NCI-H526 (cell line): Measurements from ENCODE around the gene YPEL4.

ENCODE experiments used
- DNase-seq, 2 experiments: peaks; one replicate each; lab custom pipeline; 2025; lab: John Stamatoyannopoulos, UW

YPEL4 gene

GRCh38 chr11:57633394-57634070, 16.2 kb downstream of the YPEL4 start:
- no peak for DNase-seq

DNA sequence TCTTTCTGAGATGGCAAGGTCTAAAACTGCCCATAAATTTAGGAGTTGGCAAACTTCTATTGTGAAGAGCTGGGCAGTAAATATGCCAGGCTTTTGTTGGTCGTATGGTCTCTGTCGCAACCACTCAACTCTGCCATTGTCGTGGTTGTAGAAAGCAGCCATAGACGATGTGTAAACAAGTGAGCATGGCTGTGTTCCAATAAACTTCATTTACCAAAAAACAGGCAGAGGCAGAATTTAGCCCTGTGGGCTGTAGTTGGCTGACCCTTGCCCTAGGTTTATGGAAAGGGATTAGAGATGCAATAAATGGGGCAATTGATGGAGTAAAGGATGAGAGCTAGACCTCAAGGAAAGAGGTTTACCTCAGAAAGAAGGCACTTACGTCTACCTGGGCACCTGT, 17.6 kb downstream of the YPEL4 start:
- DNase-seq = no peak

GRCh38 chr11:57630171-57630570, 19.5 kb downstream of the YPEL4 start:
- no peak for DNase-seq

DNA sequence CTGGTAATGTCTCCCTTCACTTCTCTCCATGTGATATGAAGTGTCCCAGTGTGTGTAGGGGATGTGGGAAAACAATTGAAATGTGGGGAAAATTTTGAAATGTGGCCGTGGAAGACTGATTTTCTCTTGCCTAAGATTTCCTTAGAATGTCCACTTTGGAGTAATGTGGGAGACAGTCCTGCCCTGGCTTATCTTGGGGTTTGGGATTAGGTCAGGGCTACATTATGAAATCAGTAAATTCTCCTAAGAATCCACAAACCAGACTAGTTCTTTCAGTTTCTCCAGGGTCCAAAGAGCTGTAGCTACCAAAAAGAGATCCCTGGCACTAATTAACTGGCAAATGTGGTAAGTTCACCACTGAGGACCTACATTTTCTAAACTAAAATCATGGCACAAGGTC, 22.8 kb downstream of the YPEL4 start:
- DNase-seq = no peak

GRCh38 chr11:57624864-57625263, 24.8 kb downstream of the YPEL4 start:
- DNase-seq = no peak

GRCh38 chr11:57622263-57622662, 27.4 kb downstream of the YPEL4 start:
- DNase-seq = no peak

DNA sequence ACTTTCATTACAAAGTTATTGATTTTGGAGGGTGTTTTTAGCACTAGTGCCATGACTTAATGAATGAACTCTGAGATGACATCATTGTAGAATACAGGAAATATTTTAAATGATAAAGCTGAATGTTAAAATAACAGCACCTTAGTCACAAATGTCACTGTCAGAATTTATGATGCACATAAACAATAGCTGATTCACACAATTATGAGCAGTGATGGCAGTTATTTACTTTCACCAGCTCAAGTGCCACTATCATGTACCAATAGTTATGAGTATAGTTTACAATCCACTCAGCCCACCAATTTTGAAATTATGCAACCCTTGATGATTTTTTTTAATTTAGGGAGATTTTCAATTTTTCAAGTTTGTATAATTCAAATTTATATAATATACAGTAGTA, 29.2 kb downstream of the YPEL4 start:
- no peak for DNase-seq

GRCh38 chr11:57619331-57619730, 30.4 kb downstream of the YPEL4 start:
- no peak for DNase-seq

GRCh38 chr11:57618438-57618837, 31.3 kb downstream of the YPEL4 start:
- no peak for DNase-seq

DNA sequence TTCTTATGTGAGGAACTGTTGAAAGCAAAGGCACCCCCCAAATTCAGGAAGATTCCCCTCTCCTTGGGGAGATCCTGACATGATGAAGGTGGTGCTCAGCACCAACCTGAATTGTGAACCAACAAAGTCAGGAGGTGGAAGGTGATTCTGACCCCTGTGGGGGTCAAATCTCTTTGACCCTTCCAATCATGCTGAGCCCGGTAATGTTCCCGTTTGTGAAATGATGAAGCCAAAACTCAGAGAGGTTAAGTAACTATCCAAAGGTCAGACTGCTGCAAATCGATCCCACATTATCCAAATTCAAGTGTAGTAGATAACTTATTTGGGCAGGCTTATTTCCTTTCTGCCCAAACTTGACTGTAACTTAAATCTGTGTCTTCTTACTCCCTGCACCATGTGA, 33.1 kb downstream of the YPEL4 start:
- DNase-seq = no peak

DNA sequence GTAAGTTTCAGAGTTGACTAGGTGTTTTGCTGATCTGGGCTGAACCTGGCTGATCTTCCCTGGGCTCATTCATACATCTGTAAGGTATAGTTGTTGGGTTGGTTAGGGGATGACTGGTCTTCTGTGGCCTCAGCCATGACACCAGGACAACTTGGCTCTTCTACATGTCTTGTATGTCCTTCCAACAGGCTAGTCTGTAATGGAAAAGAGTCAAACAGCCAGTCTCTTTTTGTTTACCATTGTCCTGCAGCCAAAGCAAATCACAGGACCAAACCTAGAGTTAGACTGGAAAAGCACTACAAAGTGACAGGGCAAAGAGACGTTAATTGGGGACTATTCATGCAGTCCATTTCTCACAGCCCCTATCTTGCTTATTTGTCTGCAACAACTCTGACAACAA, 34.4 kb downstream of the YPEL4 start:
- no peak for DNase-seq

DNA sequence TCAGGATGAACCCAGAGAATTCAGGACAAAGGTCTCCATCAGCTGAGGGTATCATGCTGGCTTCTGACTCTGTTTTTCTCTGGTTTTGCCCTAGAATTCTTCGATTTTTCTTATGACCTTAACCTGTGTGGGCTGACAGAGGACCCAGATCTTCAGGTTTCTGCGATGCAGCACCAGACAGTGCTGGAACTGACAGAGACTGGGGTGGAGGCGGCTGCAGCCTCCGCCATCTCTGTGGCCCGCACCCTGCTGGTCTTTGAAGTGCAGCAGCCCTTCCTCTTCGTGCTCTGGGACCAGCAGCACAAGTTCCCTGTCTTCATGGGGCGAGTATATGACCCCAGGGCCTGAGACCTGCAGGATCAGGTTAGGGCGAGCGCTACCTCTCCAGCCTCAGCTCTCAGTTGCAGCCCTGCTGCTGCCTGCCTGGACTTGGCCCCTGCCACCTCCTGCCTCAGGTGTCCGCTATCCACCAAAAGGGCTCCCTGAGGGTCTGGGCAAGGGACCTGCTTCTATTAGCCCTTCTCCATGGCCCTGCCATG, 35.4 kb downstream of the YPEL4 start:
- no peak for DNase-seq

- no peak for DNase-seq
These were observed 39.5 kb downstream of the YPEL4 start for GRCh38 chr11:57610170-57610569.

DNA sequence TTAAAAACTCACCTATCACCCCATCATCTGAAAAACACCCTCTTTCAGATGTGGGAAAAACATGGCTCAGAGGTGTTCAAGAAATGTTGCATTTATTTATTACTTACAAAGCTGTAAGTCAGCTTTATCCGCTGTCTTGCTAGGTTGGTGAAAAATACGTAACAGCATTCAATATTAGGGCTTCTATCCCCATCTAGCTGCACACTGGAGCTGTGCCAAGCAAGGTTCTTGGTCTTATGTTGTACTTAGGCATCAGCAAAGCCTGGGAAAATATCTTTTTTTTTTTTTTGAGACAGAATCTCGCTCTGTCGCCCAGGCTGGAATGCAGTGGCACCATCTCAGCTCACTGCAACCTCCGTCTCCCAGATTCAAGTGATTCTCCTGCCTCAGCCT, 44.7 kb downstream of the YPEL4 start:
- DNase-seq = no peak

GRCh38 chr11:57604296-57605027, 45.2 kb downstream of the YPEL4 start:
- no peak for DNase-seq

- no peak for DNase-seq
These were observed 48.4 kb downstream of the YPEL4 start for GRCh38 chr11:57601297-57601696.

- DNase-seq = no peak
These were observed 50.3 kb downstream of the YPEL4 start for GRCh38 chr11:57599381-57599780.

- DNase-seq = no peak
These were observed 50.9 kb downstream of the YPEL4 start for GRCh38 chr11:57598831-57599155.

GRCh38 chr11:57597916-57598830, 51.5 kb downstream of the YPEL4 start:
- DNase-seq = peak in 1 of 2 experiments; percentile 12

DNA sequence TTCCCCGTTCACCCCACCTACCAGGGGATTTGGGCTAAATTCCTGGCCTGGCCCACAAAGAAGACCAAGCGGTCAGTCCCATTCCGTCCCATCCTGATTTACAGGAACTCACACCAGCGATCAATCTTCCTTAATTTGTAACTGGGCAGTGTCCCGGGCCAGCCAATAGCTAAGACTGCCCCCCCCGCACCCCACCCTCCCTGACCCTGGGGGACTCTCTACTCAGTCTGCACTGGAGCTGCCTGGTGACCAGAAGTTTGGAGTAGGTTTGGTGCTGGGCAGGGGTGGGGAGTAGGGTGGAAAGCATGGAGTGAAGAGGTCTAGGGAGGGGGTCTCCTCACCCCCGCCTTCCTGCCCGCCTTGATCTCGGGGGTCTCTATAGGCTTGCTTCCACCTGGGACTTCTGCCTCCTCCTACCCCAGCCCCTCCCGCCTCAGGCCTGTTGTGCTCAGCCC, 52.2 kb downstream of the YPEL4 start, which contains the start of gene SERPING1:
Gene SERPING1, plus strand, starts transcription at position 225 of the 455 bp plus-strand sequence. CDS start 586 bp downstream, outside the sequence.
- no peak for DNase-seq

GRCh38 chr11:57596266-57596885, 53.3 kb downstream of the YPEL4 start:
- no peak for DNase-seq
